ENCODE results near the gene FGF9. TPM values are rescaled to one million over a fixed set of nuclear protein-coding genes. Genes with fewer than 3 reads are reported as not detected.

The FGF9 gene
- total RNA-seq, 1 donor from 2014 or later: 1.0 TPM

DNA sequence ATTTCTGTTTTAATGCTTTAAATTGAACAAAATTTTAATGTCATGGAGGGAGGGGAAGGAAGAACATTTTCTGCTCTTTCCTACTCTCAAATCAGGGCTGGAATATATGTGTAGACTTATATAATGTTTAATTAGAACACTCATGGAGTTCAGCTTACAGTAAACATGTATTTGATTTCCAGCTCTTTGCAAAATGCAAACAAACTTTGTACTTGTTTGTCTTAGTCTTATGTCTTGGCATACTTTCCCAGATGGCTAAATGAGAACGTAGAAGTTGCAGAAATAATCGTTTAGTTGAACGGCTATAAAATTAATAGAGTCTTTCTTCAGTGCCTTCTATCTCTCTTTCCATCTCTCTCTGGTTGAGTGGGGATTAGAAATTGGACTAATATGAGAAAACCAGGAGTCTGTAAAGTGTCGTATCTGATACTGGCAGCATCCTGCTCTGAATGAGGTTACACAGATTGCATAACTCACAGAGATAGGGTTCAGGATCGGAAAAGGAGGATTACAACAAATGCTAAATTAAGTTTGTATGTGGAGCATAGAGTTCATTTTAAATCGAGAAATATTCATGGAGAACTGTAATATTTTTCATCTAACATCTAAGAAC is 82.3 kb downstream of the FGF9 start:
- no peak for DNase-seq (ENCODE audit: low spot score)
- Mint-ChIP-seq H3K27ac (ENCODE audit: unreplicated experiment) (no peak overlapping the region), H3K4me3 (ENCODE audit: unreplicated experiment) (no peak overlapping the region), H3K4me1 (ENCODE audit: low read depth) (peaks cover 6% of the 10 kb centered on the region), H3K36me3 (ENCODE audit: low read depth) (peaks cover 2% of the 10 kb centered on the region), H3K9me3 (ENCODE audit: low read depth) (peaks cover 5% of the 10 kb centered on the region), H3K27me3 (ENCODE audit: low read depth) (peaks cover 4% of the 10 kb centered on the region)
- TF ChIP-seq CTCF (IDR thresholded peaks at IDR 0.05): no peak

Other genes starting within 250 kb of the FGF9 start
- 57.0 to 64.0 TPM (median 58.2 TPM) in 3 replicates for gene ZDHHC20, start 211.8 kb upstream of the FGF9 start, total RNA-seq
- 26.7 to 28.5 TPM (median 27.4 TPM) in 3 replicates for gene MICU2, start 66.9 kb upstream of the FGF9 start, total RNA-seq